ENCODE results near the gene EIF3J. TPM values are rescaled to one million over a fixed set of nuclear protein-coding genes. Genes with fewer than 3 reads are reported as not detected.
A peak's percentile ranks its signal among the peaks of the same experiment; 100 is the strongest.

The EIF3J gene
- total RNA-seq, 1 experiment from 2014 or later = 59.4 TPM

DNA sequence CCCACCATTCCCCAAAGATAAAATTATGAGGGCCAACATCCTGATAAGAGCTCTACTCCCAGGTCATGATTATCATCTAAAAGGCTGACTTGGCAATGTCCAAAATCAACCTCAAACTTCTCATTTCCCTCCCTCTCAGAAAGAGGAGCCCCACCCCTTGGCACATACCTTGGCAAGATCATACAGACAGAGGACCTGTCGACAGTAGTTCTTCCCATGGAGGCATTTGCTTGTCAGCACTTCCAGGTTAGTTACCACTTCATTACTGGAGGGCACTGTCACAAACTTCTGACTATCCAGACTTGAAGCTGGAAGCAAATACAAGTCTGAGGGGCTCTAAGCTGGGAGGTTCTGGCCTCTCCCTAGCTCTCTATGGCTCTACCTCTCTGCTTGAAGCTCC lies 37.8 kb downstream of the EIF3J start:
- DNase-seq (ENCODE audit: low read depth, low spot score) = no peak
- in situ Hi-C loops (cut with HindIII; ENCODE audit: low pct_unique_long_range_greater_than_20kb, low sequenced_read_pairs) = no loop called here

DNA sequence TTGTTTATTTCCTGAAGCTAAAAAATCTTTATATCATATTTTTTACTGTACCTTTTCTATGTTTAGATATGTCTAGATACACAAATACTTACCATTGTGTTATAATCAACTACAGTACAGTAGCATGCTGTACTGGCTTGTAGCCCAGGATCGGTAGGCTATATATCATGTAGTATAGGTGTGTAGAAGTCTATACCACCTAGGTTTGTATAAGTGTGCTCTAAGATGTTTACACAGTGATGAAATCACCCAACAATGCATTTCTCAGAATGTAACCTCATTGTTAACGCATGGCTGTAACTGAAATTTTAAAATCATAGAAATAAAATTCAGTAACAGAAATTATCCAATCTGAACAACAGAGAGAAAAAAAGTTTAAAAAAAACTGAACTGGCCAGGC lies 43.2 kb downstream of the EIF3J start:
- DNase-seq (ENCODE audit: low read depth, low spot score) = no peak
- in situ Hi-C loops (cut with HindIII; ENCODE audit: low pct_unique_long_range_greater_than_20kb, low sequenced_read_pairs) = no loop called here

DNA sequence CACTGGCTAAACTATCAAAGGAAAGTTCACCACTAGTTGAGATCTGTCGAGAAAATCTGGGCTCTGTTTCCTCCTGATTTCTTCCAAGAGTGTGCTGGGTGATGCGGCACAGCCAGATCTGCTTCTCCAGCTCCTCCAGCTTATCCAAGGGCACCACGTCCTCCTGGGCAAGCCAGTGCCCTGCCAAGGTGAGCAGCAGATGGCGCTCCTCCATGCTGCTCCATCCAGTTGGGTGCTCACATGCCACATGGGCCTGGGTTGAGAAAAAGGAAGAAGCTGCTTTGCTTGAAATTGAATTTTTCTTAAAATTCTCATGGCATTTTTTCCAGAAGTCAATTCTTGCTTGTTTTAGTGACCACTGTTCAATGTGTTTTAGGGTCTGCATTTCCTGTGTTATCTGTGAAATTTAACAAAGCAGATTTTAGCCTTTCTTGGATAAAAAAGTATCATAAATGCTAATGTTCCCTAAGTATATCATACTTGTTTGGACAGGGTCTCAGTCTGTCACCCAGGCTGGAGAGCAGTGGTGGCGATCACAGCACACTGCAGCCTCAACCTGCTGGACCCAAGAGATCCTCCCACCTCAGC lies 47.3 kb downstream of the EIF3J start:
- in situ Hi-C loops (cut with HindIII; ENCODE audit: low pct_unique_long_range_greater_than_20kb, low sequenced_read_pairs) = no loop called here
- DNase-seq (ENCODE audit: low read depth, low spot score) = peak; percentile 77

DNA sequence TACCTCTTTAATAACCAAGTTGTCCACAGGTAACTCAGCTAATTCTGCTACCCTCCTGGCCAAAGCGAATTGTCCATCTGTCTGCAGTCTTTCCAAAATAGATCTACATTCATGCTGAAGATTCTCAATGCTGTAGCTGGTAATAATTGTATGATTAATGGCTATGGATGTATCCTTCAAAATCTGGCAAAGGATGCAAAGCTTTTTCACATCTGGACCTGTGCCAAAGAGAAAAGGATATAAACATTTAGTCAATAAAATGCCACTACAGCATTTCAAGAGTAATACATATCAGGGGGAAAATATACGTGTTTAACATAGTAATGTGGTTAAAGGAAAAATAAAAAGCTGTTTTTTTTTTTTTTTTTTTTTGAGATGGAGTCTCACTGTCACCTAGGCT lies 48.7 kb downstream of the EIF3J start:
- in situ Hi-C loops (cut with HindIII; ENCODE audit: low pct_unique_long_range_greater_than_20kb, low sequenced_read_pairs) = no loop called here
- no peak for DNase-seq (ENCODE audit: low read depth, low spot score)

DNA sequence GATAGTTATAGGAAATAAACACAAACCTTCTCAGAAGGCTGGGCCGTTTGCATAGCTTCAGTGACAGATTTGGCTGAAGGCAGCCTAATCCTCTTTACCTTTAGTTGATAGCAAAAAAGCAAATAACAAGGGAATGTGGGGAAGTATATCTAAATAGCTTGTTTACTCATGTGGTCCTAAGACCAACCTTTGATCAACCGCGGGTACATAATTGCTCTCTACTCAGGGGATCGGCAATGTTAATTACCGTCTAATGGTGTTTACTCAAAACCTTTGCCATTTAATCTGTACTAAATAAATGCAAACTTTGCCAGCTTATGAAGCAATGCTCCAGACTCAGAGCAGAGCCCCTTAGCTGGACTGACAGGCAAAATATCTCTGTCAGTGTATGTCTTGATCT lies 51.6 kb downstream of the EIF3J start:
- in situ Hi-C loops (cut with HindIII; ENCODE audit: low pct_unique_long_range_greater_than_20kb, low sequenced_read_pairs) = no loop called here
- DNase-seq (ENCODE audit: low read depth, low spot score) = no peak

DNA sequence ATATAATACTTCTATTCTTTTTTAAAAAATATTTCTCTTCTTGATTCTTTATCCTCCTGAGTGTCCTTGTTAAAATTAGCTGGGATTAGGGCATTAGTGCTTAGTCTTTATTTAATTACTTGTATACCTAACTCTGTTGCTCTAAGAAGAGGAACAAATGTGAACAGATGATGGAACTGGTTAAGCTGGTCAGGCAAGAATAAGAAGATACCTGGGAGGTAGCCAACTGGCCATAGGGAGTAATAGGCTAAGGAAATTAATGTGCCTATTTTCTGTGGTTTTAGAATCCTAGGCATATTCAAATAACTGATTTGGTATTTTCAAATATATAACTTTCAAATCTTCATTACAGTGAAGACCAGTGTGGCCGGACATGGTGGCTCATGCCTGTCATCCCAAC lies 54.4 kb downstream of the EIF3J start:
- in situ Hi-C loops (cut with HindIII; ENCODE audit: low pct_unique_long_range_greater_than_20kb, low sequenced_read_pairs) = no loop called here
- DNase-seq (ENCODE audit: low read depth, low spot score) = no peak

DNA sequence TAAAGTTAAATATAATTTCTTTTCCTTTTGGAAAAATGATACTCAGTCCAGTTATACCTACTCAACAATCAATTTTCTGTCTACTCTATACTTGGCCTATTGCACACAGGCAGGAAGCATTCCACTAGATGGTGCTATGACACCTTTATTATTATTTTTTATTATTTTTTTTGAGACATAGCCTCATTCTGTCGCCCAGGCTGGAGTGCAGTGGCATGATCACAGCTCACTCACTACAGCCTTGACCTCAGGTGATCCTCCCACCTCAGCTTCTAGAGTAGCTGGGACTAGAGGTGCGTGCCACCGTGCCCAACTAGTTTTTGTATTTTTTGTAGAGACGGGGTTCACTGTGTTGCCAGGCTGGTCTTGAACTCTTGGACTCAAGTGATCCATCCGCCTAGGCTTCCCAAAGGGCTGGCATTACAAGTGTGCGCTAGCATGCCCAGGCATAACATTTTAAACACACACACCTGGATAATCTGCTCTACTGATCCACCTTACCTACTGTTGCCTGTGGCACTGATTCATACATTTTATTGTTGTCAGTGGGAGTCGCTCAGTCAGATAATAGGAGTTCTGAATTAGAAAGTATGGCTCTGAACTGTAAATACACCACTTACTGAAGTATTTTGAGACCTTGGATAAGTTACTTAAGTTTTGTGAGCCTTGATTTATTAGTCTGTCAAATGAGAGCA lies 56.2 kb downstream of the EIF3J start:
- in situ Hi-C loops (cut with HindIII; ENCODE audit: low pct_unique_long_range_greater_than_20kb, low sequenced_read_pairs) = no loop called here
- DNase-seq (ENCODE audit: low read depth, low spot score) = peak; percentile 44

DNA sequence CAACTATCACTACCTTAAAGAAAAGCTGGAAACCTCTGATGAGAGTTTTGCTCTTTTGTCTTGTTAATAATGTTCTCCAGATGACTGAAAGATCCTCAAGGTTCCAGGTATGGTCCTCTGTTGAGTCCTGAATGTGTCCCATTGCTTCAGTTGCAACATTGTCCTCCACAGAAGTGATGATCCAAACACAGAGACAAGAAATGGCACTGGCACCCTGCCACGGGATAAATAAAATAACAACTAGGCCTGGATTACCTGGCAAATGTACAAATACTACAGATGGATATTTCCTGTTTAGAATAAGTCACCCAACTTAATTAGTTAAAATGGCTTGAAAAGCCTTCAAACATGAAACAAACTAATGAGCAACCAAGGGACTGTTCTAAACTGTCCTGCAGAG lies 58.3 kb downstream of the EIF3J start:
- in situ Hi-C loops (cut with HindIII; ENCODE audit: low pct_unique_long_range_greater_than_20kb, low sequenced_read_pairs) = no loop called here

DNA sequence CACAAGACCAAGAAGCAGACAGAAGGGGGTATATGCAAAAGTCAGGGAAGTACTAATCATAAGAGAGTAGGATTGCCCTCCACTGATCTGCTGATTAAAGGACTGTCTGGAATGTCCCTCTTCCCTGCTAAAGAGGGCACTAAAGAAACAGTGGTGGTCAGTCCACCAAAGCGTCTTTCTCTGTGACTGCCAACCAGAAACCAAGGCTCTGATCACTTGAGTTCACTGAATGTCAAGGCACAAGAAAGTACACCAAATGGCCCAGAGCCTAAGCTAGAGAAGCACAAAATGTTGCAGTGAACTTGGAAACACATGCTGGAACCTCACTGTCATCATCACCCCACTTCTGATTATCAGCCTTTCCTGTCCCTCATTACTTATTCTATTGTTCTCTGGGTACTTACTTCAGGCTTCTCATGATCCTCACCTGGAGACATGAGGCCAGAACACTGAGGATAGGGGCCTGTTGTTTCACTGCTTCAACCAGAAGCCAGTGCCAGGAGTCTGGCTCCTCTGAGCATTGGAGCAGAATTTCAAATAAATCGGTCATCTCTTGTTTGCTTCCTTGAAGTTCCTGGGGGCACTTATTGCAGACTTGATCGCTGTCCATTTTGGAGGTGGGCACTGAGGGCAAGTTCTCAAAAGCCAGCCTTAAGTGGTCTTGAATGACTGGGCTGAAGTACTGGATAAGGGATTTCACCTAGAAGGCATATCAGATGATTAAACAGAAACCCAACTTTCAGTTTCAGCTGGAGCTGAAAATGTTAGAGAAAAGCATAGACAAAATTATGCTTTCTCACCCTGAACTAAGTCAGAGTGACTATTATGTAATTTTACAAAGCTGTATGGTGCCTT lies 58.9 kb downstream of the EIF3J start:
- in situ Hi-C loops (cut with HindIII; ENCODE audit: low pct_unique_long_range_greater_than_20kb, low sequenced_read_pairs) = no loop called here

More for the DNA sequence above, 58.3 kb downstream of the EIF3J start:
- DNase-seq (ENCODE audit: low read depth, low spot score) = no peak

DNA sequence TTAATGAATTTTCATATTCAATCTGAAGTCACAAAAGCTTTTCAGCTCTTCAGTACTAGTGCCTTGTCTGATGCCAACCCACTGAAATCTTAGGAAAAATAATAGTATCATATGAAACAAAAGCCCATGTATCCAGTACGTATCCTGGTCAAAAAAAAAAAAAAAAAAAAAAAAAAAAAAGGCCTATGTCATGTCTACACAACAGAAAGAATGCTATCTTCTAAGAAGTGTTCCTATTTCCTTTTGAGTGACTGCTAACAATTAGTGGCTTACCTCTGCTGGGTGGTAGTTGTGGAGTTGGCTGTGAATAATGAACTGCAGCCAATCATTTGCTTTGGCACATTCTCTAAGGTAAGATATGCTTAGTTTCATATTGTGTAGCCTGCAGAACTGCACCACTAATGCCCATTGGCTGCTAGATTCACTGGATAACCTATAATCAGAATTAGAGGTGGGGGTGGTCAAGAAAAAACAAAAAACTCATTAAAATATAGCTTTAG lies 59.6 kb downstream of the EIF3J start:
- in situ Hi-C loops (cut with HindIII; ENCODE audit: low pct_unique_long_range_greater_than_20kb, low sequenced_read_pairs) = no loop called here
- no peak for DNase-seq (ENCODE audit: low read depth, low spot score)

More for the DNA sequence above, 58.9 kb downstream of the EIF3J start:
- DNase-seq (ENCODE audit: low read depth, low spot score) = no peak

DNA sequence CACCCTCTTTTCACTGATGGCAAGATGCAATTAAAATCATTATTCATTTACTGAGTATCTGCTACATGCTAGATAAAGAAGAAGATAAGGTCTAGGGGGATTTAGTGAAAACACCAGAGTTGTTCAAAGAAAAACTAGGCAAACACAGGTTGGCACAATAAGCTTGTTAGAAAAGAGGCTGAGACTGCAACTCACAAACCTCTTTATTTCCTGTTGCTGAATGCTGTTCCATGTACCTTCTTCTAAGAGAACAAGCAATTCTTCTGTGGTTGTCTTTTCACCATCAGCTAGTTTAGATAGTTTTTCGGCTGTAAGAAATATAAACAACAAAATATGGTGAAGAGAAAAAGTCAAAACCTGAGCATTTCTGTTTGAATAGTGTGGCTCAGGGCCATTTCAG lies 61.1 kb downstream of the EIF3J start:
- in situ Hi-C loops (cut with HindIII; ENCODE audit: low pct_unique_long_range_greater_than_20kb, low sequenced_read_pairs) = no loop called here

DNA sequence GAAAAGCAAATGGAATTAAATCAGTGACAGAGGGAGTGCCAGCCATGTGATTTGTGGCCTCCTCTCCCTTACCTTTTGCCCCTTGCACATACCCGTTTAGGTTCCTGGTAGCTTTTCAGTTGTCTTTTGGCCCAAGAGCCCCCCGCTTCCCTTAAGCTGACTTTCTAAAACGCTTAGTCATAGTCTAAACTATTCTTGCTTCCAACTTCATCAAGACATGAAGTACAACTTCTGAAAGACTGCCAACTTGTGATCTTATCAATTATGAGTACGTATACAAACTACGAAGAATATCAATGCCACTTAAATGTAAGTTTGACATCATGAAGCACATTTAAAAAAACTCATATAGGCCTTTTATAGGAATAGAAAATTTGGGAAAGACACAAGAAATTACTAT lies 61.9 kb downstream of the EIF3J start:
- in situ Hi-C loops (cut with HindIII; ENCODE audit: low pct_unique_long_range_greater_than_20kb, low sequenced_read_pairs) = no loop called here
- no peak for DNase-seq (ENCODE audit: low read depth, low spot score)

More for the DNA sequence above, 61.1 kb downstream of the EIF3J start:
- DNase-seq (ENCODE audit: low read depth, low spot score) = no peak

DNA sequence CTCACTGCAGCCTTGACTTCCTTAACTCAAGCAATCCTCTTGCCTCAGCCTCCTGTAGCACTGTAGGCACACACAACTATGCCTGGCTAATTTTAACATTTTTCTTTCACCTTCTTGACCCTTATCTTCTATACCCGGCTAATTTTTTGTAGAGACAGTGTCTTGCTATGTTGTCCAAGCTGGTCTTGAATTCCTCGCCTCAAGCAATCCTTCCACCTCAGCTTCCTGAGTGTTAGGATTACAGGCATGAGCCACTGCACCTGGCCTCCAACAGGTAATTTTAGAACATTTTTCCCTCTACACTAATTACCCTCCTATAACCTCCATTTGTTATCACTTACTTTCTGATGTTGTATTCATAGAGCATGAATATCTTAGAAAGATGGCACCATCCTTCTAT lies 66.2 kb downstream of the EIF3J start:
- in situ Hi-C loops (cut with HindIII; ENCODE audit: low pct_unique_long_range_greater_than_20kb, low sequenced_read_pairs) = no loop called here
- DNase-seq (ENCODE audit: low read depth, low spot score) = no peak

DNA sequence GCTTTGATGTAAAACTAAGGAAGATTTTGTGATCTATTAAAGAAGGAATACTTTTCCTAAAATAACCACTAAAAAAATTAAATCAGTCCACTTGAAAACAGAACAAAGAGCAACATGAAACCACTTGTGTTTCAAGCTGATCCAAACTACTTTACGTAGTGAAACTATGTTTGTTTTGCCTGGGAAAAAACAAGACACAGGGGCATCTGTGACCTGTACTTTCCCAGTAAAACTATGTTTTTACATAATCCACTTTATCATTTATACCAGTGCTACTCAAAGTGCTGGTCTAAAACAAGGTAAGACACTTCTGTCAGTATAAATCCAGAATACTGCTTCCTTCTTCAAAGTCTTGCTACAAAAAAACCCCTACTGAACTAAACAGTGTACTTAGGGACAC lies 69.8 kb downstream of the EIF3J start:
- in situ Hi-C loops (cut with HindIII; ENCODE audit: low pct_unique_long_range_greater_than_20kb, low sequenced_read_pairs) = no loop called here

More for the DNA sequence above, 69.8 kb downstream of the EIF3J start:
- no peak for DNase-seq (ENCODE audit: low read depth, low spot score)

Other genes with a start within 250 kb of the EIF3J start
- gene GOLM2, start 248.4 kb upstream of the EIF3J start, total RNA-seq (2014; rRNA removed; shearing (Covaris generic)) = 64.1 and 64.5 TPM in 2 replicates
- 56.2 and 56.6 TPM in 2 replicates for gene CTDSPL2, start 109.5 kb upstream of the EIF3J start, total RNA-seq (2014; rRNA removed; shearing (Covaris generic))
- gene SPG11, start 126.5 kb downstream of the EIF3J start, total RNA-seq (2014; rRNA removed; shearing (Covaris generic)) = 43.0 and 48.3 TPM in 2 replicates
- gene PATL2, start 174.2 kb downstream of the EIF3J start, total RNA-seq (2014; rRNA removed; shearing (Covaris generic)) = 0.19 and 0.21 TPM in 2 replicates
- gene B2M, start 174.4 kb downstream of the EIF3J start, total RNA-seq (2014; rRNA removed; shearing (Covaris generic)) = 1,639 and 1,647 TPM in 2 replicates
- gene TRIM69, start 199.4 kb downstream of the EIF3J start, total RNA-seq (2014; rRNA removed; shearing (Covaris generic)) = 10.9 and 13.5 TPM in 2 replicates